Urinary bladder (tissue), 4 donors: Measurements from ENCODE around the gene ODAPH. TPM values are rescaled to one million over a fixed set of nuclear protein-coding genes. Genes with fewer than 3 reads are reported as not detected.
"Not testable (repeated sequence)": the region's sequence is repeated elsewhere in the genome, so short reads cannot be mapped to it uniquely, and the experiment has no call there.

Experiments used
- DNase-seq: peaks from one replicate; pipeline ENCODE4 v3.0.0-alpha.2; 2015; ENCODE audit errors: extremely low spot score
- H3K27ac ChIP-seq: one replicate; pipeline ENCODE4 v1.5.1; 2013; ENCODE audit warnings: low read depth, mild to moderate bottlenecking, moderate library complexity
- H3K36me3 ChIP-seq: one replicate; pipeline ENCODE4 v1.6.1; 2013; ENCODE audit warnings: mild to moderate bottlenecking, moderate library complexity; ENCODE audit not compliant: insufficient read depth
- H3K4me1 ChIP-seq: one replicate; pipeline ENCODE4 v1.6.1; 2013; ENCODE audit warnings: mild to moderate bottlenecking, moderate library complexity; ENCODE audit not compliant: insufficient read depth
- H3K4me3 ChIP-seq: one replicate; pipeline ENCODE4 v1.5.1; 2013; ENCODE audit warnings: low read depth, low read length
- WGBS: extraction: QIAGEN DNeasy Blood & Tissue Kit; methylation state at CpG from one replicate; pipeline ENCODE4 v1.1.7; 2013; 5-methylcytosine and 5-hydroxymethylcytosine counted together
- polyA plus RNA-seq: library from polyadenylated mRNA; stranded (reverse); fragments of 200-250 nt; gene quantifications from one replicate; pipeline ENCODE4 v1.2.3, GENCODE V29; 2013
- total RNA-seq: library from RNA; depleted of rRNA; stranded (reverse); fragments of >200 nt; gene quantifications from one replicate; pipeline ENCODE4 v1.2.3, GENCODE V29; 2014
- donor health status: healthy with polysubstance abuse.
- donor health status: healthy.

ODAPH gene
- total and polyA plus RNA-seq, 2 donors: not detected

DNA sequence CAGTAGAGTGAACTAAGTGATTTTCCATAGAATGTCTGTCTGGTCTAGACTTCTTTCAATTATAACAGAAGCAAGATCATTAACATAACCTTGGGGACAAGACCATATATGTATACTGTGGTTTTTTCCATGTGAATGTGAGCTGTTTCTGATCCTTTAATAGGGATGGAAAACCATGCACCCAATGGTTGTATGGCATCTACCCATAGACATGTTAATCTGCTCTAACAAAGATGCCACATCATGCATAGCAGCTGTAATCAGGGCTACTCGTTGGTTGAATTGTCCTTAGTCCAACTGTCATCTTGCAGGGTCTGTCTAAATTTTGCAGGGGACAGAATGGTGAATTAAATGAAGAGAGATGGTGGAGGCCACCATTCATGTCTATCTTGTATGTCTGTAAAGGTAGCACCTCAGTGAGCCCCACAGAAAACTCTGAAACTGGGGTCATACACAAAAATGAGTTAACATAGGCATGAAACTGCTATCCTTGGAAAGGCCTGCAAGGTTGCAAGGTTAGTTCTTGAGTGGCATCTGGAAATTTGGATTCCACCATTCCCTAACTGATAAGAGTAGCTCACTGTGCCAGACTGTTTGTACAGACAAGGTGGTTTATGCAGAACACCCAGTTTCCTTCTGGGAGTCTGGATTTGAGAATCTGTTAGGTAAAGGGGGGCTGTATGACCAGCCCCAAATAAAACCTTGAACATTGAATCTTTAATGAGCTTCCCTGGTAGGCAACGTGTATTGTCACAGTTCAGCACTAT is 25.1 kb upstream of the ODAPH start:
- no peak overlapping the region for H3K27ac ChIP-seq
- peaks cover 4% of the 10 kb centered on the region for H3K36me3 ChIP-seq
- no peaks in the 10 kb centered on the region for H3K4me1 ChIP-seq
- no peak overlapping the region for H3K4me3 ChIP-seq
- no peak for DNase-seq
- WGBS: 96% methylated on average over 2 of the region's 2 CpGs

DNA sequence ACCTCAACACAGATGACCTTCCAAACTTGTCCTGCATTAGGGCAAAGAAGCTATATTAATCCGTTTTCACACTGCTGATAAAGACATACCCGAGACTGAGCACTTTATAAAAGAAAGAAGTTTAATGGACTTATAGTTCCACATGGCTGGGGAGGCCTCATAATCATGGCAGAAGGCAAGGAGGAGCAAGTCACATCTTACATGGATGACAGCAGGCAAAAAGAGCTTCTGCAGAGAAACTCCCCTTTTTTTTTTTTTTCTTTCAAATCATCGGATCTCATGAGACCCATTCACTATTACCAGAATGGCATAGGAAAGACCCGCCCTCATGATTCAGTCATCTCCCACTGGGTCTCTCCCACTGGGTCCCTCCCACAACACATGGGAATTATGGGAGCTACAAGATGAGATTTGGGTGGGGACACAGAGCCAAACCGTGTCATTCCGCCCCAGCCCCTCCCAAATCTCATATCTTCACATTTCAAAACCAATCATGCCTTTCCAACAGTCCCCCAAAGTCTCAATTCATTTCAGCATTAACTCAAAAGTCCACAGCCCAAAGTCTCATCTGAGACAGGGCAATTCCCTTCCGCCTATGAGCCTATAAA is 24.2 kb upstream of the ODAPH start:
- not testable (repeated sequence) for H3K4me3 ChIP-seq, H3K27ac ChIP-seq, H3K36me3 ChIP-seq, H3K4me1 ChIP-seq, DNase-seq
- WGBS: 91% methylated on average over 7 of the region's 7 CpGs

DNA sequence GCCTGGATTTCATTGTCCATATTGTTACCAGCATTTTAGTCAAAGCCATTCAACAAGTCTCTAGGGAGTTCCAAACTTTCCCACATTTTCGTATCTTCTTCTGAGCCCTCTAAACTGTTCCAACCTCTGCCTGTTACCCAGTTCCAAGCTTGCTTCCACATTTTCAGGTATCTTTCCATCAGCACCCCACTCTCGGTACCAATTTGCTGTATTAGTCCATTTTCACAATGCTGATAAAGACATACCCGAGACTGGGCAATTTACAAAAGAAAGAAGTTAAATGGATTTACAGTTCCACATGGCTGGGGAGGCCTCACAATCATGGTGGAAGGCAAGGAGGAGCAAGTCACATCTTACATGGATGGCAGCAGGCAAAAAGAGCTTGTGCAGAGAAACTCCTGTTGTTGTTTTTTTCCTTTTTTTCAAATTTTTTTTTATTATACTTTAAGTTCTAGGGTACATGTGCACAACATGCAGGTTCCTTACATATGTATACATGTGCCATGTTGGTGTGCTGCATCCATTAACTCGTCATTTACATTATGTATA is 22.5 kb upstream of the ODAPH start:
- not testable (repeated sequence) for DNase-seq, H3K4me3 ChIP-seq, H3K4me1 ChIP-seq, H3K36me3 ChIP-seq, H3K27ac ChIP-seq
- WGBS: 98% methylated on average over 4 of the region's 4 CpGs

DNA sequence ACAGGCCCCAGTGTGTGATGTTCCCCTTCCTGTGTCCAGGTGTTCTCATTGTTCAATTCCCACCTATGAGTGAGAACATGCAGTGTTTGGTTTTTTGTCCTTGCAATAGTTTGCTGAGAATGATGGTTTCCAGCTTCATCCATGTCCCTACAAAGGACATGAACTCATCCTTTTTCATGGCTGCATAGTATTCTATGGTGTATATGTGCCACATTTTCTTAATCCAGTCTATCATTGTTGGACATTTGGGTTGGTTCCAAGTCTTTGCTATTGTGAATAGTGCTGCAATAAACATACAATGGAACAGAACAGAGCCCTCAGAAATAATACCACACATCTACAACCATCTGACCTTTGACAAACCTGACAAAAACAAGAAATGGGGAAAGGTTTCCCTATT is 21.9 kb upstream of the ODAPH start:
- not testable (repeated sequence) for H3K27ac ChIP-seq

DNA sequence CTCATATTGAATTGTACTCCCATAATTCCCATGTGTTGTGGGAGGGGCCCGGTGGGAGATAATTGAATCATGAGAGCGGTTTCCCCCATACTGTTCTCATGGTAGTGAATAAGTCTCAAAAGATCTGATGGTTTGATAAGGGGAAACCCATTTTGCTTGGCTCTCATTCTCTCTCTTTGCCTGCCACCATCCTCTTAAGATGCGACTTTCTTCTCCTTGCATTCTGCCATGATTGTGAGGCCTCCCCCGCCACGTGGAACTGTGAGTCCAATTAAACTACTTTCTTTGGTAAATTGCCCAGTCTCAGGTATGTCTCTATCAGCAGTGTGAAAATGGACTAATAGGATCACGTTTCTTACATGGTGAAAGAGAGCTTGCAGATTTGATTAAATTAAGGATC is 18.6 kb upstream of the ODAPH start:
- not testable (repeated sequence) for H3K27ac ChIP-seq, H3K4me1 ChIP-seq, H3K36me3 ChIP-seq, H3K4me3 ChIP-seq, DNase-seq
- 89% methylated on average over 6 of the region's 6 CpGs for WGBS

More for the DNA sequence above, 21.9 kb upstream of the ODAPH start:
- H3K36me3 ChIP-seq, H3K4me3 ChIP-seq, H3K4me1 ChIP-seq, DNase-seq: not testable (repeated sequence)

DNA sequence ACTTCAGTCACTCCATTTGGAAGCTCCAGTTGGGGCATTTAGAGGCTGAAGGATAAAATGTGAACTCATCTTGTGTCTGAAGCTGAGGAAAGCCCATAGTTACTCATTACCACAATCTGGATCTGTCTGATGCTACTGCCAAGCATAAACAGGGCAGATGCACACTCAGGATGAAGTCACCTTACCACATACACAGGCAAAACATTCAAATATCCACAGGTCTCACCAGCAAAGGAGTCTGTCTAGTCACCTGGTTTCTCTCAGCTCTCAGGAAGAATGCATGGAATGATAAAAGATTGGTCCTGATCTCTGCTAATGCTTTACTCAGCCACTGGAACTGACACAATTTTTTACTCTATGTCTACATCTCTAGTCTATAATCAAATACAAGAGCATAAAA is 13.0 kb upstream of the ODAPH start:
- no peaks in the 10 kb centered on the region for H3K36me3 ChIP-seq
- no peak for DNase-seq
- no peaks in the 10 kb centered on the region for H3K4me1 ChIP-seq
- H3K27ac ChIP-seq: no peak overlapping the region
- no peak overlapping the region for H3K4me3 ChIP-seq

DNA sequence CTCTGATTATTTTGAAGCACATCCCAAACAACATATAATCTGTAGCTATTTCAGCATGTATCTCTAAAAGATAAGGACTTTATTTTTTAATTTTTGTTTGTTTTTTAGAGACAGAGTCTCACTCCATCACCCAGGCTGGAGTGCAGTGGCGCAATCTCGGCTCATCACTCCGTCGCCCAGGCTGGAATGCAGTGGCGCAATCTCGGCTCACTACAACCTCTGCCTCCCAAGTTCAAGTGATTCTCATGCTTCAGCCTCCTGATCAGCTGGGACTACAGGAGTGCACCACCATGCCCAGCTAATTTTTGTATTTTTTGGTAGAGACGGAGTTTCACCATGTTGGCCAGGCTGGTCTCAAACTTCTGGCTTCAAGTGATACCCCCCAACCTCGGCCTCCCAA is 11.6 kb upstream of the ODAPH start:
- not testable (repeated sequence) for H3K27ac ChIP-seq, H3K4me3 ChIP-seq, DNase-seq, H3K36me3 ChIP-seq, H3K4me1 ChIP-seq
- WGBS: 95% methylated on average over 8 of the region's 8 CpGs

DNA sequence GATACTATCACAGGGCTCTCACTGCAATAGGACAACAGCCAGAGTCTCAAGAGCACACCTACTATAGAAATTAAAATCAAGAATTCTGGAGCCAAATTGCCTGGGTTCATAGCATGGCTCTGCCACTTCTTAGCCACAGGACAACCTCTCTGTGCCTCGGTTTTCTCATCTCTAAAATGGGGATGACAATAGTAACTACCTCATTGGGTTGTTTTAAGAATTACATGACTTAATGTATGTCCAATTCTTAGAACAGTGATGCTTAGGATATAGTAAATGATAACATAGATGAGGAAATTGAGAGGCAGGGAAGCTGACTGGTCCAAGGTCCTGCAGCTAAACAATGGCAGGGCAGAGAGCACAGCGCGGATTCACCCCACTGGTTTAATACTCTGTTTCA is 11.0 kb upstream of the ODAPH start:
- Histone ChIP-seq H3K27ac (no peak overlapping the region), H3K4me3 (no peak overlapping the region), H3K4me1 (no peaks in the 10 kb centered on the region), H3K36me3 (no peaks in the 10 kb centered on the region)
- DNase-seq: no peak
- WGBS: 96% methylated on average over 3 of the region's 3 CpGs

DNA sequence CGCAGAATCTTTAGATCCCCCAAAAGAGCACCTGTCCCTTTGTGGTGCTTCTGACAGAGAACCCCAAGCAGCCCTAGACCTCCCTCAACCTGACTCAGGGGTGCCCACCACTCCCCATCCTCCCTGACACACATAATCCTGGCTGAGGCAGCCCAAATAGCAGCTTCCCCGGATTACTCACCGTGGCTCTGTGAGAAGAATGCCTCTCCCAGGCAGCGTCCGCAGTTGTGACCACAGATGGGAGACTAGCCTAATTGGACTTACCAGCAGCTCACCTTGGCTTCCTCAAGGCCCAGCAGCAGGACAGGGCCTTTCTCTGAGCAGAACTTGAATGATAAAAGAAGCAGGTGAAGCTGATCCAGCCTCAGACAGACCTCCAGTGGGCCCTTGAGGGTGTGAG is 10.3 kb upstream of the ODAPH start:
- H3K36me3 ChIP-seq: no peaks in the 10 kb centered on the region
- no peak for DNase-seq
- no peak overlapping the region for H3K4me3 ChIP-seq
- no peak overlapping the region for H3K27ac ChIP-seq
- H3K4me1 ChIP-seq: no peaks in the 10 kb centered on the region
- WGBS: 94% methylated on average over 5 of the region's 5 CpGs

DNA sequence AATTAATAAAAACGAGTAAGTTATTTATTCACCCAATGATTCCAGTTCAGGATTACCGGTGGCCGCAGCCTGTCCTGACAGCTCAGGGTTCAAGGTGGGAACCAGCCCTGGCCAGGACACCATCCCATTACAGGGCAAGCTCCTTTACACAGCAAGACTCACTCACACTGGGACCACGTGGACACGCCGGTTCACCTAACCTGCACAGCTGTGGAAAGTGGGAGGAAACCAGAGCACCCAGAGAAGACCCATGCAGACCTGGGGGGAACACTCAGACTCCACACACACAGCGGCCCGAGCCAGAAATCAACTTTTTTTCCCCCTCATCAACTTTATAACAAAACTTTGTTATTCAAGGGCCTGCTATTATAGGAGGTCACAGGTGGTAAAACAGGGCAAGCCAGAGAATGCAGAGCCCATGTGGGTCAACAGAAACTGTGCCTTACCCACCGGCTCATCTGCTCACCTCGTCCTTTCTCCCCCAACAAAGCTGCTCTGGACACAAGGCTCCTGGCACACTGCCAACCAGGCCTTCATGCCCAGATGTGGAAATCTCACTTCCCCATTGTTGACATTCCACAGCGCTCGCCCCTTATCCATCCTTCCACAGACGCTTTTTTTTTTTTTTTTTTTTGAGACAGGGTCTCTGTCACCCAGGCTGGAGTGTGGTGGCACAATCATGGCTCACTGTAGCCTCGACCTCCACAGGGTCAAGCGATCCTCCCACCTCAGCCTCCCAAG is 8.0 kb upstream of the ODAPH start:
- no peak overlapping the region for H3K4me3 ChIP-seq
- H3K36me3 ChIP-seq: no peaks in the 10 kb centered on the region
- 65% methylated on average over 15 of the region's 15 CpGs for WGBS
- no peaks in the 10 kb centered on the region for H3K4me1 ChIP-seq
- DNase-seq: no peak
- no peak overlapping the region for H3K27ac ChIP-seq

DNA sequence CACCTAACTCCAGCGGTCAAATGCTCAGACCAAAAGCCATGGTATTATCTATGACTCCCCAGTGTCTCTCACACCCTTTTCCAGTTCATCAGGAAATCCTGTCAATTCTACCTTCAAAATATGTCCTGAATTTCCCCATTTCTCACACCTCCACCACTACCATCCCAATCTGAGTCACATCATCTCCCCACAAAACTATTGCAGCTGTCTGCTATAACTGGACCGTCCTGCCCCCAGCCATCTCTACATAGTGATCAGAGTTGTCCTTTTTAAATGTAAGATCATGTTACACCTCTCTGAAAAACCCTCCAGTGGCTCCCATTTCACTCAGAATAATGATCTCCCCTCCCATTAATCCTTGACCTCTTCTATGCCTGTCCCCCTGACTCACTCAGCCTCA is 6.8 kb upstream of the ODAPH start:
- no peaks in the 10 kb centered on the region for H3K4me1 ChIP-seq
- WGBS: 80% methylated on average over 2 of the region's 2 CpGs
- no peak overlapping the region for H3K4me3 ChIP-seq
- H3K36me3 ChIP-seq: no peaks in the 10 kb centered on the region
- H3K27ac ChIP-seq: no peak overlapping the region
- no peak for DNase-seq

DNA sequence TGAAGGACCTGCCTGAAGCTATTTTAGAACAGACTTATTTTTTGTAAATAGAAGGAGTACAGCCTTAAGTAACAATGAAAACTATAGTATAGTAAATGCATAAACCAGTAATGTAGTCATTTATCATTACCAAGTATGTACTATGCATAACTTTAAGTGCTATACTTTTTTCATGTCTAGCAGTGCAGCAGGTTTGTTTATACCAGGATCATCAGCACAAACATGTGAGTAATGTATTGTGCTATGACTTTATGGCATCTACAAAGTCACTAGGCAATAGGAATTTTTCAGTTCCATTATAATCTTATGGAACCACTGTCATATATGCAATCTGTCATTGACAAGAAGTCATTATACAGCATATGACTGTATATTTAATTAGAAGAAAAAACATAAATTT is 3.4 kb upstream of the ODAPH start:
- no peaks in the 10 kb centered on the region for H3K4me1 ChIP-seq
- H3K4me3 ChIP-seq: no peak overlapping the region
- H3K27ac ChIP-seq: no peak overlapping the region
- DNase-seq: no peak
- no peaks in the 10 kb centered on the region for H3K36me3 ChIP-seq

DNA sequence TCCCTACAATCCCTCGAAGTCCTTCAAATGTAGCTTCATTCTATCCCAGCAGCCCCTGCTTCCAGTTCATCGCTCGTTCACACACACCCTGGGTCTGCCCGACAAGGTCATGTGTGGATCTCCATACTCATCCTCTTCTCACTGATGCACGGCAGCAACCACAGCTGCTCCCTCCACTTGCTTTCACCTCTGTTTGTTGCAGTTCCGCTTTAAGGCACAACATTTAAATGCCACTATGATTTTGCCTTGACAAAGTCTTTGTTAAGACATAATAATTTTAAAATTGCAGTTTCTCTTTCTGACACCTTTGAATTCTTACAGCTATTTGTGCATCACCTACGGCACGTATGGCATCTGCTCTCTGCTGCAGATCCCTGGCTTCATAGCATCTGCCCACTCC is 1.8 kb downstream of the ODAPH start:
- no peaks in the 10 kb centered on the region for H3K4me1 ChIP-seq
- no peak for DNase-seq
- no peaks in the 10 kb centered on the region for H3K36me3 ChIP-seq
- WGBS: 84% methylated on average over 8 of the region's 8 CpGs
- H3K27ac ChIP-seq: no peak overlapping the region
- no peak overlapping the region for H3K4me3 ChIP-seq

DNA sequence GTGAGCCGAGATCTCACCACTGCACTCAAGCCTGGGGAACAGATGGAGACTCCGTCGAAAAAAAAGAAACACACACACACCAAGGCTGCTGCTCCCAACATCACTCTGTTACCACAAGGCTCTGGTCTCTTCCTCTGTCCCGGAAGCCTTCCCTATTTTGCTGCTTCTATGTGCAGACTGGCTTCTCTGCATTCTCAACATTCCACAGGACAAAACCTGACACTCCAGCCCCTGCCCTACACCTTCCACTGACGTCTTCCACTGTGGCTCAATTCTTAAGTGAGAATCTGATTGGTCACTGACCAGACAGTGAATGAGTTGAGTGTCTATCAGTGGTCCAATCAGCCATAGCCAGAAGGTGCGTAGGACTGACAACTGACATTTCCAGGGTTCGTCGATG is 5.9 kb downstream of the ODAPH start:
- no peak overlapping the region for H3K27ac ChIP-seq
- peak; percentile 18 for DNase-seq
- no peak overlapping the region for H3K4me3 ChIP-seq
- 76% methylated on average over 8 of the region's 8 CpGs for WGBS
- no peaks in the 10 kb centered on the region for H3K4me1 ChIP-seq
- H3K36me3 ChIP-seq: peaks cover 1% of the 10 kb centered on the region
